HG02798 (cell line): ENCODE results near the gene MORN5.

ENCODE experiments used
- ATAC-seq: cut with Tn5 transposase; IDR thresholded peaks from one replicate; pipeline ENCODE4 v1.9.1; 2021; ENCODE audit warnings: mild to moderate bottlenecking; ENCODE audit not compliant: unreplicated experiment, poor library complexity

The MORN5 gene

GRCh38 chr9:122140368-122141193 lies 19.1 kb upstream of the MORN5 start:
- no peak for ATAC-seq

- no peak for ATAC-seq
Observed at GRCh38 chr9:122141671-122142070, 18.0 kb upstream of the MORN5 start.

GRCh38 chr9:122143296-122143695 lies 16.4 kb upstream of the MORN5 start:
- ATAC-seq, result no peak

- ATAC-seq, result no peak
Observed at GRCh38 chr9:122143876-122144405, 15.8 kb upstream of the MORN5 start.

GRCh38 chr9:122144836-122145591 lies 14.7 kb upstream of the MORN5 start:
- no peak for ATAC-seq

- no peak for ATAC-seq
Observed at GRCh38 chr9:122145592-122145863, 14.2 kb upstream of the MORN5 start.

GRCh38 chr9:122151267-122151828 lies 8.4 kb upstream of the MORN5 start:
- no peak for ATAC-seq

- ATAC-seq, result no peak
Observed at GRCh38 chr9:122155796-122156195, 3.9 kb upstream of the MORN5 start.

- ATAC-seq, result peak; percentile 41
Observed at GRCh38 chr9:122158202-122158601, 1.5 kb upstream of the MORN5 start.

- no peak for ATAC-seq
Observed at GRCh38 chr9:122159925-122160246, 178 bp downstream of the MORN5 start.

GRCh38 chr9:122162415-122162814 lies 2.7 kb downstream of the MORN5 start:
- no peak for ATAC-seq

GRCh38 chr9:122164286-122164685 lies 4.6 kb downstream of the MORN5 start:
- ATAC-seq, result no peak

- ATAC-seq, result no peak
Observed at GRCh38 chr9:122168356-122168755, 8.6 kb downstream of the MORN5 start.

GRCh38 chr9:122172131-122172530 lies 12.4 kb downstream of the MORN5 start:
- no peak for ATAC-seq

- ATAC-seq, result no peak
Observed at GRCh38 chr9:122173670-122174069, 14.0 kb downstream of the MORN5 start.

- no peak for ATAC-seq
Observed at GRCh38 chr9:122176916-122177315, 17.2 kb downstream of the MORN5 start.

- no peak for ATAC-seq
Observed at GRCh38 chr9:122179054-122179689, 19.5 kb downstream of the MORN5 start.

- no peak for ATAC-seq
Observed at GRCh38 chr9:122179690-122180074, 20.0 kb downstream of the MORN5 start.

- ATAC-seq, result no peak
Observed at GRCh38 chr9:122180633-122181032, 20.9 kb downstream of the MORN5 start.

- no peak for ATAC-seq
Observed at GRCh38 chr9:122183501-122183900, 23.8 kb downstream of the MORN5 start.

- no peak for ATAC-seq
Observed at GRCh38 chr9:122184551-122184950, 24.8 kb downstream of the MORN5 start.
